HL-60 (cell line): ENCODE measurements around the gene CFAP46.

Experiments
- CTCF ChIP-seq: IDR thresholded peaks from one replicate; pipeline ENCODE4 v1.5.1; 2011; ENCODE audit warnings: low read length, control low read depth, inconsistent platforms; ENCODE audit not compliant: insufficient read depth
- GABPA ChIP-seq: IDR thresholded peaks from 2 replicates; pipeline ENCODE4 v1.6.1; 2012; ENCODE audit warnings: low read depth
- POLR2AphosphoS5 ChIP-seq: IDR thresholded peaks from 2 replicates; pipeline ENCODE4 v1.6.1; 2012; ENCODE audit warnings: low read depth
- REST ChIP-seq: IDR thresholded peaks from 2 replicates; pipeline ENCODE4 v1.6.1; 2012; ENCODE audit warnings: low read depth; ENCODE audit not compliant: insufficient replicate concordance

GRCh38 chr10:132900211-132900756 is 42.1 kb downstream of the CFAP46 start:
- no peak for TF ChIP-seq CTCF
- TF ChIP-seq GABPA: no peak
- no peak for TF ChIP-seq REST
- no peak for TF ChIP-seq POLR2AphosphoS5
